ENCODE measurements around the gene DEXI. TPM values are rescaled to one million over a fixed set of nuclear protein-coding genes. Genes with fewer than 3 reads are reported as not detected.

Gene DEXI
- total and polyA plus RNA-seq, 9 of the 15 experiments (the other 6 are each of a cell fraction or from before 2014, with no cell fraction given), result 2.9 to 40.1 (median 22.0) TPM

GRCh38 chr16:10944249-10945064 lies 2.2 kb upstream of the DEXI start, which contains the start of gene CLEC16A (continued):
- TF ChIP-seq MEF2D (tag; conservative IDR thresholded peaks at IDR 0.05; ENCODE audit: low read depth), result no peak
- TF ChIP-seq TAF15 (IDR thresholded peaks at IDR 0.05; ENCODE audit: low read depth, low read length), result no peak
- no peak for TF ChIP-seq ARID1B (IDR thresholded peaks at IDR 0.05)
- TF ChIP-seq CCAR2 (IDR thresholded peaks at IDR 0.05; ENCODE audit: low read depth, low read length), result no peak
- no peak for TF ChIP-seq GTF3C2 (IDR thresholded peaks at IDR 0.05; ENCODE audit: borderline replicate concordance, extremely low read depth, insufficient read length)
- TF ChIP-seq SRSF1 (IDR thresholded peaks at IDR 0.05; ENCODE audit: low read depth, low read length), result no peak
- TF ChIP-seq GABPB2 (CRISPR knock-in tag; conservative IDR thresholded peaks at IDR 0.05), result no peak
- TF ChIP-seq RBM15 (IDR thresholded peaks at IDR 0.05; ENCODE audit: insufficient read depth, low read length), result no peak
- no peak for TF ChIP-seq ZNF431 (CRISPR knock-in tag; IDR thresholded peaks at IDR 0.05)
- TF ChIP-seq PTBP1 (IDR thresholded peaks at IDR 0.05; ENCODE audit: low read depth, low read length), result no peak
- TF ChIP-seq, protein P1, sequence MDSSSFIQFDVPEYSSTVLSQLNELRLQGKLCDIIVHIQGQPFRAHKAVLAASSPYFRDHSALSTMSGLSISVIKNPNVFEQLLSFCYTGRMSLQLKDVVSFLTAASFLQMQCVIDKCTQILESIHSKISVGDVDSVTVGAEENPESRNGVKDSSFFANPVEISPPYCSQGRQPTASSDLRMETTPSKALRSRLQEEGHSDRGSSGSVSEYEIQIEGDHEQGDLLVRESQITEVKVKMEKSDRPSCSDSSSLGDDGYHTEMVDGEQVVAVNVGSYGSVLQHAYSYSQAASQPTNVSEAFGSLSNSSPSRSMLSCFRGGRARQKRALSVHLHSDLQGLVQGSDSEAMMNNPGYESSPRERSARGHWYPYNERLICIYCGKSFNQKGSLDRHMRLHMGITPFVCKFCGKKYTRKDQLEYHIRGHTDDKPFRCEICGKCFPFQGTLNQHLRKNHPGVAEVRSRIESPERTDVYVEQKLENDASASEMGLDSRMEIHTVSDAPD (CRISPR knock-in tag; IDR thresholded peaks at IDR 0.05), result no peak
- TF ChIP-seq CBX2 (IDR thresholded peaks at IDR 0.05; ENCODE audit: insufficient read depth, low read length, poor library complexity, severe bottlenecking), result no peak
- TF ChIP-seq ZNF444 (CRISPR knock-in tag; IDR thresholded peaks at IDR 0.05), result no peak
- TF ChIP-seq, protein P2, sequence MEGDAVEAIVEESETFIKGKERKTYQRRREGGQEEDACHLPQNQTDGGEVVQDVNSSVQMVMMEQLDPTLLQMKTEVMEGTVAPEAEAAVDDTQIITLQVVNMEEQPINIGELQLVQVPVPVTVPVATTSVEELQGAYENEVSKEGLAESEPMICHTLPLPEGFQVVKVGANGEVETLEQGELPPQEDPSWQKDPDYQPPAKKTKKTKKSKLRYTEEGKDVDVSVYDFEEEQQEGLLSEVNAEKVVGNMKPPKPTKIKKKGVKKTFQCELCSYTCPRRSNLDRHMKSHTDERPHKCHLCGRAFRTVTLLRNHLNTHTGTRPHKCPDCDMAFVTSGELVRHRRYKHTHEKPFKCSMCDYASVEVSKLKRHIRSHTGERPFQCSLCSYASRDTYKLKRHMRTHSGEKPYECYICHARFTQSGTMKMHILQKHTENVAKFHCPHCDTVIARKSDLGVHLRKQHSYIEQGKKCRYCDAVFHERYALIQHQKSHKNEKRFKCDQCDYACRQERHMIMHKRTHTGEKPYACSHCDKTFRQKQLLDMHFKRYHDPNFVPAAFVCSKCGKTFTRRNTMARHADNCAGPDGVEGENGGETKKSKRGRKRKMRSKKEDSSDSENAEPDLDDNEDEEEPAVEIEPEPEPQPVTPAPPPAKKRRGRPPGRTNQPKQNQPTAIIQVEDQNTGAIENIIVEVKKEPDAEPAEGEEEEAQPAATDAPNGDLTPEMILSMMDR (IDR thresholded peaks at IDR 0.05 in 2 of 3, conservative IDR thresholded peaks at IDR 0.05 in 1 of 3; ENCODE audit: insufficient read depth in 2 of 3, low read depth in 1 of 3, low read length in 3 of 3), result peak in 2 of 3 experiments; percentile 9 to 35; a peak in 1 of 6 replicates
- no peak for TF ChIP-seq ZNF217 (CRISPR knock-in tag; IDR thresholded peaks at IDR 0.05)
- peak; percentile 35; the same call in 1 of the 2 replicates for TF ChIP-seq POLR2AphosphoS5 (IDR thresholded peaks at IDR 0.05; ENCODE audit: control insufficient read depth, insufficient read depth, low read depth, low read length)
- TF ChIP-seq ZNF785 (CRISPR knock-in tag; IDR thresholded peaks at IDR 0.05), result no peak
- TF ChIP-seq SP2 (IDR thresholded peaks at IDR 0.05; ENCODE audit: extremely low read depth, low read depth, low read length, poor library complexity, severe bottlenecking), result no peak
- TF ChIP-seq, protein P3, sequence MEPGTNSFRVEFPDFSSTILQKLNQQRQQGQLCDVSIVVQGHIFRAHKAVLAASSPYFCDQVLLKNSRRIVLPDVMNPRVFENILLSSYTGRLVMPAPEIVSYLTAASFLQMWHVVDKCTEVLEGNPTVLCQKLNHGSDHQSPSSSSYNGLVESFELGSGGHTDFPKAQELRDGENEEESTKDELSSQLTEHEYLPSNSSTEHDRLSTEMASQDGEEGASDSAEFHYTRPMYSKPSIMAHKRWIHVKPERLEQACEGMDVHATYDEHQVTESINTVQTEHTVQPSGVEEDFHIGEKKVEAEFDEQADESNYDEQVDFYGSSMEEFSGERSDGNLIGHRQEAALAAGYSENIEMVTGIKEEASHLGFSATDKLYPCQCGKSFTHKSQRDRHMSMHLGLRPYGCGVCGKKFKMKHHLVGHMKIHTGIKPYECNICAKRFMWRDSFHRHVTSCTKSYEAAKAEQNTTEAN (CRISPR knock-in tag; IDR thresholded peaks at IDR 0.05), result no peak

All from K562 (cell line).